GM19324 (cell line): Measurements from ENCODE around the gene ELF1.
"Not testable (repeated sequence)": the region's sequence is repeated elsewhere in the genome, so short reads cannot be mapped to it uniquely, and the experiment has no call there.

Experiments used
- ATAC-seq: cut with Tn5 transposase; IDR thresholded peaks from one replicate; pipeline ENCODE4 v1.9.1; 2021; ENCODE audit warnings: mild to moderate bottlenecking, moderate library complexity; ENCODE audit not compliant: unreplicated experiment, low FRiP score

Gene ELF1

DNA sequence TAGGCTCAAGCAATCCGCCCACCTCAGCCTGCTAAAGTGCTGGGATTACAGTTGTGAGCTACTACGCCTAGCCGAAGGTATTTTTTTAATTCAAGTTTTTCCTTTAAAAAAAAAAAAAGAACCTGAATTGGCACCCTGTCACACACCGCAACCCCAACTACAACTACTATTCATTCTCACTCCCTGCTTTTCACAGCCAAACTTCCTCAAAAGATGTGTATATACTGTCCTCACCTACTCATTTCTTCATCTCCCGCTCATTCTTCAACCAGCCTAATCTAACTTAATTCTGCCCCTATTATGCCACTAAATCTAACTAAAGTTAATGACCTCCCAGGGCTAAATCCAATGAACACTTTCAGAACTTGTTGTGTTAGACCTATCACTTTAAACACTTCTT is 29.5 kb upstream of the ELF1 start:
- ATAC-seq = no peak

DNA sequence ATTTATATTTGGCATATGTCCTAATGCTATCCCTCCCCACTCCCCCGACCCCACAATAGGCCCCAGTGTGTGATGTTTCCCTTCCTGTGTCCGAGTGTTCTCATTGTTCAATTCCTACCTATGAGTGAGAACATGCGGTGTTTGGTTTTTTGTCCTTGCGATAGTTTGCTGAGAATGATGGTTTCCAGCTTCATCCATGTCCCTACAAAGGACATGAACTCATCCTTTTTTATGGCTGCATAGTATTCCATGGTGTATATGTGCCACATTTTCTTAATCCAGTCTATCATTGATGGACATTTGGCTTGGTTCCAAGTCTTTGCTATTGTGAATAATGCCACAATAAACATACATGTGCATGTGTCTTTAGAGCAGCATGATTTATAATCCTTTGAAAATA is 23.3 kb upstream of the ELF1 start:
- not testable (repeated sequence) for ATAC-seq

DNA sequence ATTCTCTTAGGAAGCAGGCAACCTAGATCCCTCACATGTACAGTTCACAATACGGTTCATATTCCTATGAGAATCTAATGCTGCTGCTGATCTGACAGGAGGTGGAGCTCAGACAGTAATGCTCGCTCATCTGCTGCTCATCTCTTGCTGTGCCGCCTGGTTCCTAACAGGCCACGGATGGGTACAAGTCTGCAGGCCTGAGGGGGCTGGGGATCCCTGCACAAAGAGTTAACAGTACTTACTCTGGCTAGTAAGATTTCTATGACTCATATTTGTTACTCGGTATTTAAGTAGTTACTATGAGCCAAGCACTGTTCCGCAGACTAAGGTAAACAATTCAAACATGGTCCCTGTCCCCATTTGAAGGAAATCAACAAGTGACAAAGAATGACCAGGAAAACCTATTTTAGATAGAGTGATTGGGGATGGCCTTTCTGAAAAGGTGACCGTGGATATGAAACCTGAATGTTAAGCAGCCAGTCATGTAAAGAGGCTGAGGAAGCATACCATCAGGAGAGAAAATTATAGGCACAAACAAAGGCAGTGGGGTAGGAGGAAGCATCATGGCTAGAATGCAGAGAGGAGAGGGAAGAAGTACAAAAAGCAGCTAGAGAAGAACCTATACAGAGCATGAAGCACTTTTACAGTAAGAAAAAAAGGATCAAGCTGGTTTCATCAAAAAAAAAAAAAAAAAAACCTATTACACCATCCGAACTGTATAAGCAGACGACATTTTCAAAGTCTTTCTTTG is 21.6 kb upstream of the ELF1 start:
- no peak for ATAC-seq

DNA sequence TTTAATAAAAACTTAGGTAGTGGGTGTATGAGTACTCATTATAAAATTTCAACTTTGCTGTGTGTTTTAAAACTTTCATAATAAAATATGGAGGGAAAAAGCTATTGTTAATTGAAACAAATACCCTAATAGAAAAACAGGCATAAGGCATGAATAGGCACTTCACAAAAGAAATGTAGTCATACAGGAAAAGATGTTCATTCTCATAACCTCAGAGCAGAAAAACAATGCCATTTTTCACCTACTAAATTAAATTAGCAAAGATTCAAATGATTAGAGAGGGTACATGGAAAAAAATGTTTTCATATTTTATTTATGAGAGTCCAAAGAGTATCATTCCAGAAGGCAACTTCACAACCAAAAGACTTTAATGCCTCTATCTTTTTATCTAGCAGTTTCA is 20.6 kb upstream of the ELF1 start:
- no peak for ATAC-seq

DNA sequence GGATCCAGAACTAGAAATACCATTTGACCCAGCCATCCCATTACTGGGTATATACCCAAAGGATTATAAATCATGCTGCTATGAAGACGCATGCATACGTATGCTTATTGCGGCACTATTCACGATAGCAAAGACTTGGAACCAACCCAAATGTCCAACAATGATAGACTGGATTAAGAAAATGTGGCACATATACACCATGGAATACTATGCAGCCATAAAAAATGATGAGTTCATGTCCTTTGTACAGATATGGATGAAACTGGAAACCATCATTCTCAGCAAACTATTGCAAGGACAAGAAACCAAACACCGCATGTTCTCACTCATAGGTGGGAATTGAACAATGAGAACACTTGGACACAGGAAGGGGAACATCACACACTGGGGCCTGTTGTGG is 17.4 kb upstream of the ELF1 start:
- ATAC-seq = not testable (repeated sequence)

DNA sequence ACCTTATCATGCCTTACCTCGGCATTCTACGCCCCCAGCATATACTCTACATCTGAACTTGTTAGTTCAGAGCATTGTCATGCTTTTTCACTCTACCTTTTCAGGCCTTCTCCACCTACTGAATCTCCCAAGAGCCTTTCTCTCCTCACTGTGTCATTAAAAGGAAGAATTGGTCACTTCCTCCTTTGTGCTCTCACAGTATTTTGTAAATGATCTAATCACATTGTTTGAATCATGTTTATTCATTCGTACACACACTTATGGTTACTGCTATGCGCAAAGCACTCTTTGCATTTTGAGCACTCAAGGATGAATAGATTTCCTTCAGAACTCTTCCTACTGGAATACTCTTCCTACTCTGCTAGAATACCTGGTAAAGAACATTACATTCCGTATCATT is 15.8 kb upstream of the ELF1 start:
- ATAC-seq = no peak

DNA sequence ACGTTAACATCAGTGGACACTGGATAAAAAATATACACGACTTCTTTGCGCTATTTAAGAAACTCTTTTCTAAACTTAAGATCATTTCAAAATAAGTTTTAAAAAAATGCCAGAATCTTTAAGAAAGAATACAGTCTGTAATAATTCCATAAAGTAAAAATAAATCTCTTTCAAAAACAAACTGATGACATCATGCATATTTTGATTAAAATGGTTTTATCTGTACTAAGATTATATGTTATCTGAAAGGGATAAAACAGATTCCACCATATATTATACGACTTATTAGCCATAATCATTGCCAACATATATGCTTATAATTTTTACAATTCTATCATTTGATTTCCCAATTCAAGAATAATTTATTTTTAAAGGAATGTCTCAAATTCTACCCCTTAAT is 15.3 kb upstream of the ELF1 start:
- no peak for ATAC-seq

DNA sequence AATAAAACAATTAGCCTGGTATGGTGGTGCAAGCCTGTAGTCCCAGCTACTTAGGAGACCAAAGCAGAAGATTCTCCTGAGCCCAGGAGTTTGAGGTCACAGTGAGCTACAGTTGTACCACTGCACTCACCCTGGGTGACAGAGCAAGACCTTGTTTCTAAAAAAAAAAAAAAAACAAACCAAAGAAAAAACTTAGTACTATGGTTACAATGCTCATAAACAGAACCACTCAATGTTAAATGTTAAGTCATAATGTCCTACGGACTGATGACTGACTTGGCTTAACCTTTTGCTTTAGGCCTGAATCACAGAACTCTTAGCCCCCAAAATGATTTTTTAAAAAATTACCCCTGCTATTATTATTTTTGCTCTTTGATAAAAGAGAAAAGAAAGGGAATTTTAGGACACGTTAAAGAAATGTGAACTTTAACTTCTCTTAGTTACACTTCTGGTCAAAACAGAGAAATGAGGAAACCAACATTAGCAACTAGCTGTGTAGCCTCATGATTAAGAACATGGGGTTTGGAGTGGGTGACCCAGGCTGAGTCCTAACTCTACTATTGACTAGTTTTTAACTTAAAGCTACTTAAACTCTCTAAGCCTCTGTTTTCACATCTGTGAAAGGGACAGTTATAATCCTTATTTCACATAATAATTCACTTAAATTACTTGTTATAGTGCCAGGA is 13.7 kb upstream of the ELF1 start:
- ATAC-seq = no peak

DNA sequence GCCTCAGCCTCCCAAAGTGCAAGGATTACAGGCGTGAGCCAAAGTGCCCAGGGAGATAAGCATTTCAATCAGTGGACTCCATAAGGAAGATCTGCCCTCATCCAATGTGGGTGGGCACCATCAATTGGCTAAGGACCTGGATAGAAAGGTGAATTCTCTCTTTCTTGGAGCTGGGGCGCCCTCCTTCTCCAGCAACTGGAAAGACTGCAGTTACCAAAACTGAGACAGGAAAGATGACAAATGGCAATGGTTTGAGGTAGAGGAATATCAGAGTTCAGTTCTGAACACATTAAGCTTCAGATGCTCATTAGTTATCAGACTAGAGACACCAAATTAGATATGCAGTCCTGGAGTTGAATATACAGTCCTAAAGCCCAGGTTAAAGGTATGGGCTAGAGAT is 10.5 kb upstream of the ELF1 start:
- ATAC-seq = no peak

DNA sequence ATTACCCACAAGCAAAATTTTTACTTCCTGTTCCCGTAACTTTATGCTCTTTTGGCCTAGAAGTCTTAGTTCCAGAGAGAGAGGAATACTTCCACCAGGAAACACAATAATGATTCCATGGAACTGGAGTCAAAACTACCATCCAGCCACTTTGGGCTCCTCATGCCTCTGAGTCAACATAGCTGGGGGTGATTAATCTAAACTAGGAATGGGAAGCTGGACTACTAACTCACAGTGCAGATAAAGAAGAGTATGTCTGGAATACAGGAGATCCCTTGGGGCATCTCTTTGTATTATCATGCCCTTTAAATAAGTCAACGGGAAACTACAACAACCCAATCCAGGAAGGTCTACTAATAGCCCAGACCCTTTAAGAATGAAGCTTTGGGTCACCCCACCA is 8.9 kb upstream of the ELF1 start:
- no peak for ATAC-seq

DNA sequence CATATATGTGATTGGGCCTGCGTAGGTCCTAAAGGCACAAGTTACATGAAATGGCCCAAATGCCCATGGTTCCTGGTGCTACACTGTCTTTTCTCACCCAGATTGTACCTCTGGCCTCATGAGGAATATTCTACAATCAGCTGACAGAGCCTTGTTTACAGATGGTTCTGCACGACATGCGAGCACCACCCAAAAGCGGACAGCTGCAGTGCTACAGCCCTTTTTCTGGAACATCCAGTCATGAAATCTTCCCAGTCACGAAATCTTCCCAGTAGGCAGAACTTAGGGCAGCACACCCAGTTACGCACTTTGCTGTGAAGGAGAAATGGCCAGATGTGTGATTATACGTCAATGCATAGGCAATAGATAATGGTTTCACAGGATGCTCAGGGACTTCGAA is 7.7 kb upstream of the ELF1 start:
- ATAC-seq = no peak

DNA sequence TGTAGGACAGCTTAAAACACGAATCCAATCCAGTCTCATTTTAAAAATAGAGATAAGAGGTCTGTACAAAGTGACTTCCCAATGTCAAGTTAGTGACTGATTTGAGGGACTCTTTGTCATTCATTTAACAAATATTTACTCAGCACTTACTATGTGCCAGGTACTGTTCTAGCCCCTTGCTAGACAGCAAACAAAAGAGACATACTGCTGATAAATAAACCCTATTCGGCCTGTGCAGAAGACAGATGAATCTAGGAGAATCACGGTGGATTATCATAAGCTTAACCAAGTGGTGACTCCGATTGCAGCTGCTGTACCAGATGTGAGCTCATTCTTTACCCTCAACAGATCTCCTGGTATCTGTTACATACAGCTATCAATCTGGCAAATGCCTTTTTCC is 6.4 kb upstream of the ELF1 start:
- no peak for ATAC-seq

DNA sequence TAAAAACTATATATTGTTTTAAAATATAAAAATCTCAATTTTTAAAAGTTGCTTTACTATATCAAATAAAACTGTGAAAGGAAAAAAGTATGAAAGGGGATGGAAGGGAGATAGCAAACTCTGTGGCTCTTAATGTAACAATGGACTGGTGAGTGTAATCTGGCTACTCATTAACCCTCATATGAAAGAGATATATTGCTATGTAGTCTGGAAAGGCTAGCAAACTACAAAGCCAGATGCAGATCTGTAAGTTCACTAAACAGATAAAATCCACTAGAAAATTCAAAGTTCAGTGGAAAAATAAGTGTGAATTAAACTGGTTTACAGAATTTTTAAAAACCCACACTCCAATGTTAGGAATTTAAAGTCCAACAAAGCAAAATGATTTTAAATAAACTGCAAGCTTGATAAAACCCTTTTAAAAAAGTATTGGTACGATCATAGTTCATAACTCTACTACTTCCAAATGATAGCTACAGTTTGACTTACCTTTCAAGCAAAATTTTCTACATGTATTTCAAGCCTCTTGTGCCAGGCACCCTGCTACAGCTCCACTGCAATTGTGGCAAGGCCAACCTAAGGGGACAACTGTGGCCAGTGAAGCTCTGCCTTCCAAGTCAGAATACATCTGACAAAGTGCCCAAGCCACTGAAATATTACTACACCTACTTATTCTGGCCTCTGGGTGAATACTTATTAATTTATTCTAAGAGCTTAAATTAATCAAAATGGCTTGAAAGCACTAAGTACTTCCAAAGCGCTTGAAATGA is 647 bp upstream of the ELF1 start:
- ATAC-seq = no peak

DNA sequence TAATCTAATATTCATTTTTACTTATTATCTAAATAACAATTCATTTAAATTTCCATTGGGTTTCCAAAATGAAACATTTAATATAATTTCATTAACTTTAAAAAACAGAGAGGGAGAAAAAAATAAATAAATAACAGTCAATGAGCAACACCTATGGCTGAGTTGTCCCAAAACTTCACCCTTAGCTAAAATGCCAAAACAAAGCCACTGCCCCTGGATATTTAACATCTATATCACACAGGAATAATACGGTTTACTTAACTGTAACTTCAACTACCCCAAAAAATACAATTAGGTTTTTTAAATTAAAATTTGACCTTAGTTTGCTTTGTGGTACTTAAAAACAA is 541 bp downstream of the ELF1 start:
- no peak for ATAC-seq

DNA sequence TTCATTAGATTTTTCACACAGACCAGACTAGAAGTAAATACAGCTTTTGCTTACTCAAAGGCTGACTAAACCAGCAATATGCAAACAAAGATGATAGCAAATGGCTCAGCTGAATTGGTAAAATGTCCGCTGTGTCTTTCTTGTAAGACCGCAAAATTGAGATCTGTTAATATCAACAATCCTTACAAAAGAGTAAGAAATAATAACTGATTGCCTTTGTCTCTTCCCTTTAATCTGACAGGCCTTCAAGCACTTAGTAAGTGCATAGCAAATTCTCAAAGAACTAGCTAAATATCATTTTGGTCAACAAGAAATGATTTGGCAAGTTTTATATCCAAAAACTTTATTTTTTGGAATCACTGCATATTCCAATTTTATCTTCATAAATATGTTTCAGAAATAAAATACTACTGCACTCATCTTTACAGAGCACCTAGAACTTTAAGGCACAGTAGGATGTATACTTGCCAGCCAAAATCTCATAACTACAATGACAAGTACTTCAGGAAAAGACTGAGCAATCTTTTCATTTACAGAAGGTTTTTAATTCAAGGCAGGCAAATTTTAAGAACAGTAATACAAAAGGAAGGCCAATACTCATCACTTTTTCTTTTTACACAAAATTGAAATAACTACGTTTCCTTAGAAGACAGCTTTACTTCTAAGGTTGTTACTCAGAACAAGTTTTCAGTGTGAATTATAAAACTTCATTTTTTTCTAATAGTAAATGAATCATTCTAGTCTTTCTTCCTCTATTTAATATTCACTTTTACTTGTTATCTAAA is 1.1 kb downstream of the ELF1 start:
- ATAC-seq = no peak

DNA sequence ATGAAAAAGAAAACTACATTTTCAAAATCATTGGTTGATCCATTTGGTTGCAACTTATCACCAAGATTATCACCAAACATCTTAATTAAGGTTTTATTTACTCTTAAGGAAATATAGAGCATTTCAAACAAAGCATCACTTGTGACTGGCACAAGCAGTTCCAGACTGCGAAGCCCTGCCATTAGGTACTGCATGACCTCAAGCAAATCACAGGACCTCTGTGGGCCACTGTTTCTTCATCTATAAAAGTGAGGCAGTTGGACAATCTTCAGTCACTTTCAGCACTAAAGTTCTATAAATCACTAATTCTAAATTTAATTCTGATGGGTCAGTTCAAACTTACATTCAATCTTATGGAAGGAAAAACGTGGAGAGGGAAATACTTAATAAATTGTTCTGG is 2.0 kb downstream of the ELF1 start:
- ATAC-seq = no peak

DNA sequence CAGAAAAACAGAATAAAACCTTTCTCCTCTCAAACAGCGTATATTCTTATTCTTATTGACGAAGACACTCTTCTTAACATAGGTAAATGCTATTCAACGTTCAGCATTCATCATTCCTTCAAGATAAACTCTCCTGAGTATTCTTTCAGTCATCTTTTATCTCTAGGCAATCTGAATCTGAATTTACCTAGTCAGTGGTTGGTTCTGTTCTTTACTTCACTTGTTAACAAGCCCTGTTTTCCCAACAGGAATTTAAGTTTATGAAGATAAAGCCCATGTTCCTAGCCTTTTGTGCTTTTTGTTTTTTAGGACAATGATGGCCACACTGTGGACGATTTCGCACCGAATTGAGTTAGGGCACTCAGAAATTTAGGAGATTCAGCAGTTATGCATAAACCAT is 3.2 kb downstream of the ELF1 start:
- no peak for ATAC-seq

DNA sequence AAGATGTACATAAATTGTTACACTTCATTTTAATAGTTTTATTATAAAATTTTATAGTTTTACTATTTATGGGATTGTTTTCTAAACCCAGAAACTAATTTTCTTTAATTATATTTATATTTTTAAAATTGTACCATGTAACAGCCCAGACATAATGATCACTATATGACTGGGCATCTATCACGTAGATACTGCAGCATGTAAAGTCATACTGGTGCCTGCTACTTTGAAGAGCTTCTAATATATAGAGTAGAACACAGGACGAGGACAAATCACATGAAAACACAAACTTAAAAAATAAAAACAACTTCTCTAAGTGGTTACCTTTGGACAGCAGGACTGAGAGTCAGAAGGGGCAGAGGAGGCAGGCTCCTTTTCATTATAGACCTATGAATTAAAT is 5.3 kb downstream of the ELF1 start:
- ATAC-seq = no peak

DNA sequence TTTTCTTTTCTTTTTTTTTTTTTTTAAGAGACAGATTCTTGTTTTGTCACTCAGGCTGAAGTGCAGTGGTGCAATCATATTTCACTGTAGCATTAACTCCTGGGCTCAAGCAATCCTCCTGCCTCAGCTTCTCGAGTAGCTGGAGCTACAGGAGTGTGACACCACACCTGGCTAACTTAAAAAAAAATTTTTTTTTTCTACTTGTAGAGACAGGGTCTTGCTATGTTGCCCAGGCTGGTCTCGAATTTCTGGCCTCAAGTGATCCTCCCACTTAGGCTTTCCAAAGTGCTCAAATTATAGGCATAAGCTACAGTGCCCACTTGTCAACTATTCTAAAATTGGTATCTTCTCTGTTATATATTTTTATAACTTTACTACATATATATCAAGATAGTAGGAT is 6.6 kb downstream of the ELF1 start:
- ATAC-seq = no peak

DNA sequence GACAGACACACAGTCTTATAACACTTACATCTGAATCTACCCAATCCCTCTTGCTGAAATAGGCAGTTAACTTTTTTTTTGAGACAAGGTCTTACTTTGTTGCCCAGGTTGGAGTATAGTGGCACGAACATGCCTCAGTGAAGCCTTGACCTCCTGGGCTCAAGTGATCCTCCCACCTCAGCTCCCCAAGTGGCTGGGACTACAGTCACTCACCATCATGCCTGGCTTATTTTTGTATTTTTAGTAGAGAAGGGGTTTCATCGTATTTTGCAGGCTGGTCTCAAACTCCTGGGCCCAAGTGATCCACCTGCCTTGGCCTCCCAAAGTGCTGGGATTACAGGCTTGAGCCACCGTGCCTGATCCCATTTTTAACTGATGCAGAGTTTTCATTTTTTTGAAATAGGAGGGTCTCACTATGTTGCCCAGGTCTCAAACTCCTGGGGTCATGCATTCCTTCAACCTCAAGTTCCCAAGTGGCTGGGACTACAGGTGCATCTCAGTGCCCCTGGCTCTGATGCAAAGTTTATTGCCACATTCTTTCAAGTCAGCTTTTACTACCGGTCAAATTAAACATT is 7.6 kb downstream of the ELF1 start:
- no peak for ATAC-seq
